HG03066 (cell line): Measurements from ENCODE around the gene CNN1.

Experiments used
- ATAC-seq: cut with Tn5 transposase; IDR thresholded peaks from one replicate; pipeline ENCODE4 v1.9.1; 2021; ENCODE audit warnings: low read depth; ENCODE audit not compliant: unreplicated experiment

Gene CNN1

DNA sequence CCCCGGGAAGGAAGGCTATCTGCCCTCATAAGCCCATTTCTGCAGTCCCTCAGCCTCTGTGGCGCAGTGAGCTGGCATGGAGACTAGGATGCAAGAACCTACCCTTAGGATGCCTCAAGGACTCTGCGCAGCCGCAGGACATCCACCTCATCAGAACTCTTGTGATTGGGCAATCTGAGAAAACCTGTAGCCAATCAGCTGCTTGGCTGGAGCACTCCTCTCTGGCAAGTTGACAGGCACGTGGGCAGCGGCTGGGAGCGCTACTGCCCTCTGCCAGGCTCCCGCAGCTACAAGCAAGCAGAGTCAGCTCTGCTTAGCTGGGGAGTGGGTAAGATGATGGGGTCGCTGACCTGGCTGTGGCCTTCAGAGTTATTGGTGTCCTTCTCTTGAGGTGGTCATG lies 8.2 kb upstream of the CNN1 start:
- no peak for ATAC-seq

DNA sequence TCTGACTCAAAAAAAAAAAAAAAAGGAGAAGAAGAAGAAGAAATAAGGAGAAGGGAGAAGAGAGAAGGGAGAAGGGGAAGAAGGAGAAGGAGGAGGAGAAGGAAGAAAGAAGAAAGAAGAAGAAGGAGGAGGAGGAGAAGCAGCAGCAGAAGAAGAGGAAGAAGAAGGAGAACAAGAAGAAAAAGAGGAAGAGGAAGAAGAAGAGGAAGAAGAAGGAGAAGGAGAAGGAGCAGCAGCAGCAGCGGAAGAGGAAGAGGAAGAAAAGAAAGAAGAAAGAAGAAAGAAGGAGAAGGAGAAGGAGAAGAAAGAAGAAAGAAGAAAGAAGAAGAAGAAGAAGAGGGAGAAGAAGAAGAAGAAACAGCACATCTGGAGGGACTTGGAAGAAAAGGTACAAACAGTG lies 4.1 kb upstream of the CNN1 start:
- no peak for ATAC-seq

DNA sequence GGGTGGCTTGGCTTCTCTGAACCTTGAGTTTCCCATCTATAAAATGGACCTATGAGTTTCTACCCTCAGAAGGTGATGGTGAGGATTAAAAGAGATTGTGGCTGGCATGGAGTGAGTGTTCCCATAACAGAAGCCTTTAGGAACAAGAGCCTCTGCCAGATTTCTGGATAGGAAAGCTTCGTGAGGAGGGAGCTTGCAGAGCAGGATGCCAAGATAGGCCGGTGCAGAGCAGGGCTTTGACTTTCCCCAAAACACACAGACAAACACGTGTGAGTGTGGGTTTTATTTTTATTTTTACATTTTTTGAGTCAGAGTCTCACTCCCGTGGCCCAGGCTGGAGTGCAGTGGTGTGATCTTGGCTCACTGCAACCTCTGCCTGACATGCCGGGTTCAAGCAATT lies 3.7 kb upstream of the CNN1 start:
- no peak for ATAC-seq

DNA sequence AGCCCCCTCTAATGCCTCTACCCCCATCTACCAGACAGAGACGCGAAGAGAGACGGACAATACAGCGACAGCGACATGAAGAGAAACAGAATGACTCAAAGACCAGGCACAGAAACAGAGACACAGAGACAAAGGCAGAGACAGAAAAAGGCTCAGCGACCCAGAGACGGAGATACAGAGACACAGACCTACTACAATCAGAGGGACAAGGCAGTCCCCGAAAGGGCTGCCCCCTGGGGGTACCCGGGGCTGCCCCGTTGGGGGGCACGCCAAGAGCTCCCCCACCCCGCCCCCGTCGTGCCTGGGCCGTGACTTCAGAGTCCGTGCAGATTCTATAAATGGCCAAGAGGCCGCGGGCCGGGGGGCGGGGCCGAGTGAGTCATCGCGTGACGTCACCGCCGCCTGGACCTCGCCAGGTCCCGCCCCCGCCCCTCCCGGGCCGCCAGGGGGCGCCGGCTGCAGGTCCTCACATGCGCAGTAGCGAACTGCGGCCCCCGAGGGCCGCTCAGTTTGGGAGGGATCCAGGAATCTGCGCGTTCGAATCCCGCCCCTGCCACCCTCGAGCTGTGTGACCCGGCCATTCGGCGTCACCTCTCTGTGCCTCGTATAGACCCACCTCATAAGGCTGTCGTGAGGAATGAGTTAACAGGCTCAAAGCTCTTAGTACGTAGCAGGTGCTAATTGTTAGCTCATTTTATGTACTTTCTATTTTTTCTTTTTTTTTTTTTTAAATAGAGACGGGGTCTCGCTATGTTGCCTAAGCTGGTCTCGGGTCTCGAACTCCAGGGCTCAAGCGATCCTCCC lies 2.7 kb upstream of the CNN1 start:
- ATAC-seq = no peak

DNA sequence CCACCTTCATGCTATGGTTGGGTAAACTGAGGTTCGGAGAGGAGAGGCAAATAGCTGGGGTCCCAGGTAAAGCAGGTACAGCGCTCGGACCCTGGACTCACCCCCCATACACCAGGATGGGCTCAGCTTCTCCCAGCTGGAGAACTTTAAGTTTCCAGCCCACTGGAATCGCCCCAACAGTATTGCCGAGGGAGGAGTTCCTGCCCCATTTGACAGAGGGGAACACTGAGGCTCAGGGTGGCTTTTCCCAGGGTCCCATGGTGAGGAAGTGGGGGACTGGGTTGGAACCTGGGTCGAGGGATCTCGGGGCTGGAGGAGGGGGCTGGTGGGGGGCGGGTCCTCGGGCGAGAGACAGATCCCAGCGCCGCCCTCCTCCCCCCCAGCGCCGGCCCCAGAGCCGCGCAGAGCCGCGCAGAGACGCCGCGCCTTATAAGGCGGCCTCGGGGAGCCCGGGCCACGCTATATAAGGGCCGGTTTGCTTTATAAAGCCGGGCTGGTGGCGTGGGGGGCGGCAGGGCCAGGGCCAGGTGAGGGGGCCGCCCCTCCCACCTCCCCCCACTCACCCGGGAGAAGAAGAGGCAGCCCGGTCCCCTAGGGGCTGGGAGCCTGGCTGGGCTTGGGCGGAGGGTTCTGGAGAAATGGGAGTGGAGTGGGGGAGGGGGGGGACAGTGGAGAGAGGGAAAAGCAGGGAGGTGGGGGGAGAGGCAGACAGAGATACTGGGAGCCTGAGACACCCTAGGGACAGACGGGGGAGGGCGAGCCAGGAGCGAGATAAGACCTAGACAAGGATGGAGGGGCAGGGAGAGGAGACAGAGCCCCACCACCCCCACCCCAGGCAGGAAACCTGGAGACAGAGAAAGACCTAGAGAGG lies 1.1 kb downstream of the CNN1 start:
- no peak for ATAC-seq

DNA sequence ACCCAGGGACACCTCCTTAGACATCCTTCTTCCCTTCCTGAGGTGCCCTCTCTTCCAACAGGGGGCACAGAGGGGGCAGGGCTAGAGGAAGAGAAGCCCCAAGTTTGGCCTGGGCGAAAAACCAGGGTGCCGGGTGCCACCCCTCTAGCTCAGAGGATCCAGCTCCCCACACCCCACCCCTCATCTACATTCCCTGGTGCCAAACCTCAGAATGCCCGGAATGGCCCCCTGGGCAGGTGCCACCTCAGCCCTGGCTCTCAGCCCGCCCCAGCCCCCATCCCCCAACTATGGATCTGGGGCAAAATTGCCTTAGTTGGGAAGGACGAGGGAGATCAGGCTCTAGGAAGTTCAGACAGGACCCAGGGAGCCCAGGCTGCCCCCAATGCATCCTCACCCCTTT lies 2.0 kb downstream of the CNN1 start:
- no peak for ATAC-seq

DNA sequence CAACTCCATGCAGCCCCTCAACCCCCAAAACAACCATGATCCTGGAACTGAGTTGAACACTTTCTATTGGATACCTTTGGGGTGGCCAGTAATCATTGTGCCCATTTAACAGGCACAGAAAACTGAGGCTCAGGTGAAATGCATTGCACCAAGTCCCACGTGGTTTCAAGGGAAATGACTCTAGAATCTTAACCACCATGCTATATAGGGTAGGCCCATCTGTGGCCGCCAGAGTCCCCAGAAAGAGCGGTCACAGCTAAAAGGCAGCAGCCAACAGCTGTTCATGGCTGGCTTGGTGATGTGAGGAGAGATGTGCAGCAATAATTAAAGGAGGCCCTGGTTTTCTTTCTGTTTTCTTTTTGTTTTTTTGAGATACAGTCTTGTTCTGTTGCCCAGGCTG lies 2.6 kb downstream of the CNN1 start:
- ATAC-seq = no peak

DNA sequence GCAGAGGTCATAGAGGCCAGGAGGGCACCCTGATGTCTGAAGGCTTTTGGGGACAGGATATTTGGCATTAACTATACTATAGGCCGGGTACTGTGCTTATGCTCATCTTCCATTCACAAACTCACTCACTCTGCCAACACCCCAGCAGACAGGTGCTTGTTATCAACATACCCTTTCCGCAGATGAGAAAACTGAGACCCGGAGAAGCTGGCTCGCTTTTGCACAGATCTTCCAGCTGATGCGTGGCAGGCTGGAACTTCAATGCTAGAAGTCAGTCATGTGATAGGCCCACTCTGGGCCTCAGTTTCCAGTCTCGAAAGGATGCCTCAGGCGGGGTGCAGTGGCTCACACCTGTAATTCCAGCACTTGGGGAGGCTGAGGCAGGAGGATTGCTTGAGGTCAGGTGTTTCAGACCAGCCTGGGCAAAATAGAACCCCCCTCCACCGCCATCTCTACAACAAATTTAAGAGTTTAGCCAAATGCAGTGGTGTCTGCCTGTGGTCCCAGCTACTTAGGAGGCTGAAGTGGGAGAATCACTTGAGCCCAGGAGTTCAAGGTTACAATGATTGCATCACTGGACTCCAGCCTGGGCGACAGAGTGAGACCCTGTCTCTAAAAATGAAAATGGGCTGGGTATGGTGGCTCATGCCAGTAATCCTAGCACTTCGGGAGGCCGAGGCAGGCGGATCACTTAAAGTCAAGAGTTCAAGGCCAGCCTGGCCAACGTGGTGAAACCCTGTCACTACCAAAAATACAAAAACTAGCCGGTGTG lies 9.5 kb downstream of the CNN1 start:
- ATAC-seq = no peak

DNA sequence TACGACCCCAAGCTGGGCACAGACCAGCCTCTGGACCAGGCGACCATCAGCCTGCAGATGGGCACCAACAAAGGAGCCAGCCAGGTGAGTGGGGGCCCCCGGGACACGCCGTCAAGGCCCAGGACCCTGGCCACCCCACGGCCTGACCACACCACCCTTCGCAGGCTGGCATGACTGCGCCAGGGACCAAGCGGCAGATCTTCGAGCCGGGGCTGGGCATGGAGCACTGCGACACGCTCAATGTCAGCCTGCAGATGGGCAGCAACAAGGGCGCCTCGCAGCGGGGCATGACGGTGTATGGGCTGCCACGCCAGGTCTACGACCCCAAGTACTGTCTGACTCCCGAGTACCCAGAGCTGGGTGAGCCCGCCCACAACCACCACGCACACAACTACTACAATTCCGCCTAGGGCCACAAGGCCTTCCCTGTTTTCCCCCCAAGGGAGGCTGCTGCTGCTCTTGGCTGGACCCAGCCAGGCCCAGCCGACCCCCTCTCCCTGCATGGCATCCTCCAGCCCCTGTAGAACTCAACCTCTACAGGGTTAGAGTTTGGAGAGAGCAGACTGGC lies 10.8 kb downstream of the CNN1 start:
- no peak for ATAC-seq

DNA sequence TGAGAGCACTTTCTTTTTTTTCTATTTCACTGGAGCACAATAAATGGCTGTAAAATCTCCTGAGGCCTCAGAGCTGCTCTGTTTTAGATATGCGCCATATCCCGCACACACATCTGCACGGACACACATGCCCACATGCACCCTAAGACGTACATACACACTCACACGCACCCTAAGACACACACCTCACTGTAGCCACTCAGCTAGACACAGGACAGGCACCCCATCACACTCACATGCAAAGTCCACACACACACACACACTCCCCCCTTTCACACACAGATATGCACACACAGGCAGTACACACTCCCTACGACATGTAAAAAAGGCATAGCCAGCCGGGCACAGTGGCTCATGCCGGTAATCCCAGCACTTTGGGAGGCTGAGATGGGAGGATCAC lies 11.6 kb downstream of the CNN1 start:
- no peak for ATAC-seq

DNA sequence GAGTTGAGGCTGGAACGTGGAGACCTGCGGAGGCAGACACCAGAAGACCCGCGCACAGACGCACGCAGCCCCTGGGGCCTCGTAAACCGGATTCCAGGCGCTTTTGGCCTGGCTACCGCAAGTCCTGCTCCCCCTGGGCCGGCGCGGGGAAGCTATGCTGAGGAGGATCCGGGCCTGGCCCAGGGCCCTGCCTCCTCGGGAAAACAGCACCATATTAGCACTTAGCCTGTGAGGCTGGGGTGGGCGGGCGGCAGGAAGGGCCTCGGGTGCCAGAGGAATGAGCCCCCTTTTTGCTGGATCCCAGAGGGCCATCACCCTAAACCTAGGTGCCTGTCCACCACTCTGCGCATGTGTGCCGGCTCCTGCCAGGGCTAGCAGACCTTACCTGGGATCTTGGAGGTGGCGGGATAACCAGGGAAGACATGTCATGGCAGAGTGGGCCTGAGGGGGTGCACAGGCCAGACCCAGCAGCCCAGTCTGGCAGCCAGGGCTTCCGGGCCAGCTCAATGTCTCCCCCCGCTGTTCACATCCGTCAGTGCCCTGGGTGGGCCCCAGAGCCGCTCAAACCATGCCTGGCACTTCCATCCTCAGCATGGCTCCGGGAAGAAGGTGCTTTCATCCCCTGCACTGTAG lies 13.1 kb downstream of the CNN1 start:
- no peak for ATAC-seq

DNA sequence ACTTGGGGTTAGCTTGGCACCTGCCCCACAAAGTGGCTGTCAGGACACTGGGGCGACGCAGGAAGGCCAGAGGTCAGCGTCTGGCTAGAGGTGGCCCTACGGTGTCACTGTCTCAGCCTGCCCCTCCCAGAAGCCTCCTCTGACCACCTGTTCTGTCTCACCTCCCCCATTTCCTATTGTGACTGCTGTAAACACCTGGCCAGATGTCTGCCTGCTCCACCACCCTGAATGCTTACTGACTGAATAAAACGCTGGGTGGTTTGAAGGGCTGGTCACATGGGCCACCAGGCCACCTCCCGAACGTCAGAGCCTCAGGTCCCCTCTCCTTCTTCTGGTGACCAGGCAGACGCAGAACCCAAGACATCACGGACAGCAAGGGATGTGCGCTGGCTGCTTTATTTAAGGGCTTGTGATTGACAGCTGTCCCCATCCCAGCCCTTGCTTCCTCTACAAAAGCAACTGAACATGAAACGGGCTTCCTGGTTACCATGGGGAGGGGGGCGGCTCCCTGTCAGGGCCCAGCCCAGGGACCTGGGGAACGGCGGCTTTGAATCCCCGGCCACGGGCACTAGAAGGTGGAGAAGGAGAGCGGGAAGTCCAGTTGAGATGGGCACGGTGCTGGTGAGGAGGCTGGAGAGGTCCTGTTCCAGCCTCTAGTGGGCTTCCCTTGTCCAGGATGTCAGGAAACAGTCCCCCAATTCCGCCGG lies 14.2 kb downstream of the CNN1 start:
- ATAC-seq = no peak

DNA sequence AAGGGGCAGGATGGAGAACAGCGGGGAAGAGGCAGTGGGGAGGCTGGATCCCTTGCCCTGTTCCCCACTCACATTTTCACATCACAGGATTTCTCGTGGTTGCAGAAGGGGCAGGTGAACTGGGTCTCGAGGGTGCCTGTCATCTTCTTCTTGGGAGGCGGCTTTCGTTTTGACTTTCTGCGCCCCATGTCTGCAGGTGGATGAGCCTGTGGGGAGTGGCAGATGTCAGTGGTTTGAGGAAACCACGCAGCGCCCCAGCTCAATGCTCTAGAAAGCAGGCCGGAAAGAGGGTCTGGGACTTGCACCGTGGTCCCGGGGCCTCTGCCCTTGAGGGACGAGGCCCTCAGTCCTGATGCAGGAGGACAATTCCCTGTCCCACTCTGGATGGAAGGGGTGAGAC lies 15.5 kb downstream of the CNN1 start:
- ATAC-seq = no peak

DNA sequence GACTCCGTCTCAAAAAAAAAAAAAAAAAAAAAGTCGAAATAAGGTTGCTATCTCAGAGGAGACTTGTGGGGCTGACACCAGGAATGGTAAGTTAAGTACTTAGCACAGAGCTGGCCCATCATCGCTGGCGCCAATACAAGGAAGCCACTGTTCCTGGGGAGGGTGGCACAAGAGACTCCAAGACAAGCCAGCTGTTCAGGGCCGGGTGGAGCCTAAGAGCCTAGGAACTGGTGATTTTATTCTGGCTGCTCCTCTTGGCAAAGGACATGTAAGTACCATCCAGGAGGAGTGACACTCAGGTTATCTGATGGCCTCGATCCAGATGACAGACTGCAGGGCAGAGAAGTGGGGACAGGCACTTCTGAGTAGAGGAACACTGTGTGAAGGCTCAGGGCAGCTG lies 16.6 kb downstream of the CNN1 start:
- no peak for ATAC-seq

DNA sequence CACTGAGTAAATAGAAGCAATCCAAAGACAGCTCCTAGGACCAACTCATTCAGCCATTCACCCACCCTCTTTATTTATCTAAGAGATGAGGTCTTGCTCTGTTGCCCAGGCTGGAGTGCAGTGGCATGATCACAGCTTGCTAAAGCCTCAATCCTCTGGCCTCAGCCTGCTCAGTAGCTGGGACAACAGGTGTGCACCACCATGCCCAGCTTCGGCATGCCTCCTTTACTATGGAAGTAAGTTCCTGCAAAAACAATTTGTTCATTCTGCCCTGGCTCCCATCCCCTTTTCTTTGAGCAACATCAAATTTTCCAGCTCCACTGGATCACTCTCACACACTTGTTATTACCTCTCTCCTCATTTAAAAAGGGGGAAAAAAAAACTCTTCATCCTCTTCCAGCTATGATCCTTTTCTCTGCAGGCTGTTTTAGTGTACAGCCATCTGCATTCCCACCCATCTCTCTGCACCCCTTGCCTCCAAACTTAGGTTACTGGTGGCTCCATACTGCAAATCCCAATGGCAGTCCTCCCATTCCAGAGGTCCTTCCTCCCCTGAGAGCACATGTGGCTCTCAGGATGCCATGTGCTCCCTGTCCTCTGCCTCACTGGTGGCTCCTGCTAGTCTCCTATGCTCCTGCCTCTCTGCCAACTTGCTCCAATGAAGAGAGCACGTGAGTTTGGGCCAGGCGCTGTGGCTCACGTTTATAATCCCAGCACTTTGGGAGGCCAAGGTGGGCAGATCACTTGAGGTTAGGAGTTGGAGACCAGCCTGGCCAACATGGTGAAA lies 18.2 kb downstream of the CNN1 start:
- ATAC-seq = no peak

DNA sequence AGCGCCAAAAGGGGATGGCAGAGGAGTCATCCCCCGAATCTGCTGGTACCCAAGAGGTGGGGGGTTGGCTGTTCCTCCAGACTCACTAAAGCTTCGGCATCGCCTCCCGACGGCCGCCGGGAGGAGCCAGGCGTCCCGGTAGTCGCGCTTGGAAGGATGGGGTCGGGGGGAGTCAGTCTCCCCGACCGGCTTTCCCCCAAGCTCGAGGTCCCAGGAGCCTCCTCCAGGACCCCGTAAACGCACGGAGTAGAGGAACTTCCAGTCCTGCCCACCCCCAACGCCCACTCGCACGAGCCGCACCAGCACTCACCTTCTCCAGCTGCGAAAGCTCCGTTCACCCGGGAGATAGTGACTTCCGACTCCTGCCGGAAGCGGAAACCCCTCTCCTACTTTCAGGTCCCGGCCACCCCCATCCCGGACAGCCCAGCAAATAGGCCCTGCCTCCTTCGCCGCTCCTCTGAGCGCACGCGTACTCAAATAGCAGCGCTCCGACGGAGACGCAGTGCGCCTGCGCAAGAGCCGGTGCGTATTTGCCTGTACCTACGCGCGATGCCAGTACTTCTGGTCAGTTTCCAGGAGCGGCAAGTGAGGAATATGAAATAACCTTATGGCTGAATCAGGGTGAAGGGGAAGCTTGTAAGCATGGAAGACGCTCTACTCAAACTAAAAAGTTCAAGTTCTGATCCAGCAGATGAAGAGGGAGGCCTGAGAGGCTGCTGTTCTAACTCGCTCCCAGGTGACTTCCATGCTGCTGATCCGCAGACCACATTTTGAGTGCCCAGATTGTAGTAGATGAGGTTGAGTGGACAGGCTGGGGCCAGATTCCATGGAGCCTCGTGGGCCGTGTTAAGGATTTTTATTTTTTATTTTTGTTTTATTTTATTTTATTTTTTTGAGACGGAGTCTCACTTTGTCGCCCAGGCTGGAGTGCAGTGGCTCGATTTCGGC lies 20.5 kb downstream of the CNN1 start, which contains the start of gene ELOF1:
Gene ELOF1 (minus strand): TSS at position 350 of the 948 bp plus-strand sequence. CDS start 4,883 bp downstream, outside the sequence.
- ATAC-seq = peak; percentile 79

DNA sequence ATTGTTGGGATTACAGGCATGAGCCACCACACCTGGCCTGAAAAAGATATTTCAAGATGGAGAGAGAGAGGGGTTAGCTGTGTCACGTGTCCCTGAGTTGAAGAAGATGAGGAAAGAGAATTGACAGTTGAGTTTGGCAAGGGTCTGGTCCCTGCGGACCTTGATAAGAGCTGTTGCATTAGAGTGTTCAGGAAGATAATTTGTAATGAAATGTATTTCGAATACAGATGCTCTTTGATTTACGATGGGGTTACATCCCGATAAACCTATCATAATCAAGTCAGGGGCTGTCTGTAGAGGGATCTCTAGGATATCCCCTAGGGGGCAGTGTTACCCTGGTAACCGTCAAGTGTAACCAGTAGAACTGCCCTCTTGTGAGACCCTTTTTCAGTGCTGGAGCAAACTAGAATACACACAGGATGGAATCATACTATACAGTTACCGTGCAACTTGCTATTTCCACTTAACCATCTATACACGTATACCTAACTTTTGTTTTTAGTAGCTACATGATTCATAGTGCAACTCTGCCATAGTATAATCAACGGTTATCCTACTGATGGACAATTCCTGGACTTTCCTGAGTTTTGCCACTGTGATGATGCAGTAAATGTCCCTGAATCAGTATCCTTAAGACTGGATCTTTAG lies 21.9 kb downstream of the CNN1 start:
- no peak for ATAC-seq
